Left renal pelvis (tissue), 4 donors: ENCODE results near the gene PRR5L. TPM values are rescaled to one million over a fixed set of nuclear protein-coding genes. Genes with fewer than 3 reads are reported as not detected.

Experiments
- DNase-seq, 4 donors: peaks; one replicate each; pipeline ENCODE4 v3.0.0-alpha.2; 2013; ENCODE audit warnings: low read depth in 4 of 4, low spot score in 3 of 4
- polyA plus RNA-seq, 4 donors: library from polyadenylated mRNA; unstranded; fragments of 120-200 nt; gene quantifications; one replicate each; pipeline ENCODE4 v1.2.1, GENCODE V29; 2013; ENCODE audit not compliant: insufficient read length in 4 of 4

Gene PRR5L
- polyA plus RNA-seq, 4 donors, result 5.4 to 26.7 (median 14.7) TPM

DNA sequence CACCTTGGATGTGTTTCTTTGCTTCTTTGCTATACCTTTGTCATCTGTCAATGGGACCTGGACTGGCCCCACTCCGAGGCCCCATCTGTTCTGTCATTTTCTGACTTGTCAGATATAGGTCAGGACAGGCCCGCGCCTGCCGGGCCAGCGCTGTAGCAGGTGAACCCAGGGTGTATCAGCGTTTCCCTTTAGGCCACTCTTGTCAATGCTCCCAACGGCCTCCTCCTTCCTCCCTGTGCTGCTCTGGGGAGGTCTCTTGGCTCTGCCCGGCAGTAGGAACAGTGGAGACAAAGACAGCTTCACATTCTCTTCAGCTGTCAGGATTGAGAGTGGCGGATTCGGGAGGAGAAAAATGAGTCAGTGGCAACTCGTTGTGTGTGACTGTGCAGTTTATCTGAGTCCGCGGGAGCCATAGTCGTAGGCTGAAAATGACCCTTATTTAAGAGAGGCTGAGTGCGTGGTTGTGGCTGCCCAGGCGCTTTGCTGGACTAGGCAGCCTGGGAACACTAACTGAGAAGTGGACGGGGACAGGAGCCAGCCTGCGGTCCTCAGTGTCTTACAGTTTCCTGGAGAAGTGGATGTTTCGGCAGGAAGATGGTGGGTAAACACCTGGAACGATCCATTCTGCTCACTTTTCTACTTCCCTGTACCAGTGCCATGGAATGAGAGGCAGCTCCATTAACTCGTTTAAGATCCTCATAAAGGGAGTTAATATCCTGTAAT lies 102.3 kb downstream of the PRR5L start:
- no peak for DNase-seq

DNA sequence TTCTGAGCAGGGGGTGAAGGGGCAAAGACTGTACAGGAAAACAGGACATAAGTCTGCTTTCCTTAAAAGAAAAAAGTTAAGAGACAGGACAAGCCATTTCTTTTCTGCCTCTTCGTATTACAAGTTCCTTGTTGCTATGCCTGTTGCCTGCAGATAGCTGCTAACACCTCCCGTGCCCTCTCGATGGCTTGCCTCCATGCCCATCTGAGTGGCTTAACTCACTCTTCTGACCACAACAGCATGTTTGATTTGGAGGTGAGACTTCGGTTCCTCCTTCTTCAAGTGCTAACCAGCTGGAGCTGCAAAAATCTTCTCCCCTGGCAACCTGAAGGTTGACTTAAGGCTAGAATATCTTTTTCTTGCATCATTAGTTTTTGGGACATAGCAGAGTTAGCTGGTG lies 103.1 kb downstream of the PRR5L start:
- no peak for DNase-seq

DNA sequence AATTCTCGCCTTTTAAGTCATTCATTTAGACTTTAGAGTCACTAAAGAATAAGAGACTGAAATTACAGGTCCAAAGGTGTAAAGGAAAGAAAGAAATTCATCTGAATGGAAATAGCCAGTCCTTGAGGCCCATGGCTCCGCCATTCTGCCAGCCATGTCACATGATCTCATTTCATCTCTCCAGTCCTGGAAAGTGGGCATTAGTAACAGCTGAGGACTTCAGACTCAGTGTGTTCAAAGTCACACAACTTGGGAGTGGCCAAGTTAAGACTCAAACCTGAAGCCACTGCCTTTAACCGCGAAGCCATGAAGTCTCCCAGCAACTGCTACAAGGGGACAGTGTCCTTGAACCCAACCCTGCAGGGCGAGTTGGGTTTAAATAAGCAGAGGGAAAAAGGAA lies 103.7 kb downstream of the PRR5L start:
- DNase-seq, result no peak

DNA sequence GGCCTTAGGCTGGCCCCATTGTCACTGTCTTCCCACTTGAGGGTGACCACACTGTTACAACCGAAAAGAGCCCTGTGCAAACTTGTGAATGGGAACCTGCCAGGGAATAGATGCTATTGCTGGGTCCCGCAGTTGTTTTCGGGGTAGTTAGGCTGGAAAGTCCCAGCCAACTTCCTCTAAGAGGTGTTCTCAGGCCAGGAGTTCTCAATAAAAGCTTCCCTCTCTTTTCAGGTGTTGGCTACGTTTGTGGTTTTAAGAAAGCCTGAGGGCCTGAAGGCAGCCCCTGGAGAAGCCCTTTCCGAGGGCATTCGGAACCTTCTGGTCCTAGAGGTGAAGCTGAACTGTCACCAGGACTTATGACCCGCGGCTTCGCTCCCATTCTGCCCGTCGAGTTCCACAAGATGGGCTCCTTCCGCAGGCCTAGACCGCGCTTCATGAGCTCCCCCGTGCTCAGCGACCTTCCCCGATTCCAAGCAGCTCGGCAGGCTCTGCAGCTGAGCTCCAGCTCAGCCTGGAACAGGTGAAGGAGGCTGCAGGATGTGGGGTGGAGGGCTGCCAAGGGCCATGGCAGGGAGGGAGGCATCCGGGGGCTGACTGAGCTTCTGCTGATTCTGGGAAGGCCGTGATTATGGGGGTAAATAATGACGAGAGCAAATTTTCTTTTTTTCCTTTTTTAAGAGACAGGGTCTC lies 104.8 kb downstream of the PRR5L start:
- DNase-seq, result no peak

DNA sequence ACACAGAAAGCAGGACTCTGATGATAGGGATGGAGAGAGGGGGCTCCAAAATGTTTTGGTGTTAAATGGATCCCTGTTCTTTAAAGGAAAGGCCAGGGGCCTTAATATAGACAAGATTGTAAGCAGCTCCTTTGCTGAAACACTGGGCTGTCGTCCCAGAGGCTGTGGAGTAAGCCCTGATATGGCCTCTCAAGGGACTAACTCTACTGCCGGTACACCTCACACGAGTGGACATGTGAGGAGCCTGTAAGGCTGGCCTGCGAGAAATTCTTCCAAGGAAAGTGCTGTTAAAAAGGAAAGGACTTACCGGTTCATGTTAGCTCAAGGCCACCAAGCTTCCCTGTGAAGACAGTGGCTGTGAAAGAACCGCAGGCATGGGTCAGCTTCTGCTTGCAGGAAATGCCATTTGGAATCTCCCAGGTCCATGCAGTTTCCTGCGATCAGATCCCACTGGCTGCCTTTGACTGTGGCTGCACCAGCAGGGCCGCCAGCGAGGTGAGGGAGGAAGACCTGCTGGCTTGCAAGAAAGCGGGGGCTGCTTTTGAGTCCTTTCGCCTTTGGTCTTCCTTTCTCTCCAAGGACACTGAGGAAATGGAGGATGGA lies 106.6 kb downstream of the PRR5L start:
- no peak for DNase-seq

DNA sequence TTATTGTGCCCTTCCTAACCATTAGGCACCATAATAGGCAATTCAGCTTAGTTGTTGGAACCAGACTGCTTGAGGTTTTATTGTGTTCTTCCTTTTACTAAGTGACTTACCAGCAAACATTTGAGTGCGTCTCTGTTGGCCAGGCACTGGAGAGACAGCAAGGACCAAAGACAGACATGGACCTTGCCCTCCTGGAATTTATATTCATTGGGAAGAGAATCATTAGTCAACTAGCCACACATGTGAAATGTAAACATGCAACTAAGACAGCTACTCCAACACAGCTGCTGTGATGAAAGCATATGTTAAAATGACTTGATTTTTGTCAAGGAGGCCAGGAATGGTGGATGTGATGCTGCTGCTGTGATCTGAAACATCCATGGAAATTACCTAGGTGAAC lies 107.6 kb downstream of the PRR5L start:
- no peak for DNase-seq

DNA sequence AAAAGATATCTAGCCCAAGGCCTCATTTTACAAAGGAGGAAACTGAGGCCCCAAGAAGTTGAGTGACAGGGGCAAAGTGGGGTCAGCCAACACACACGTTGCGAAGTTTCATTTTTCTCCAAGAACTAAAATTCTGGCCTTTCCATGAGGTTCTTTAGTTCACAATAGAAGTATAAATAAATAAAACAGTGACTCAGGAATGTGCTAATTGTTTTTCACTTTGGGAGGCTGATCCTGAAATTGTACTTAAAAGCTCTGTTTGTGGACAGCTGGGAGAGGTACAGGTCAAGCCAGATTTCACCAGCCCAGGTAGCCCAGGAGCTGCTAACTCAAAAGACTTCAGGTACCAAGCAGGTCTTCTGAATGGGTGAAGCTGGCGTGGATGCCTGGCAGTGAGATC lies 108.7 kb downstream of the PRR5L start:
- DNase-seq, result no peak

DNA sequence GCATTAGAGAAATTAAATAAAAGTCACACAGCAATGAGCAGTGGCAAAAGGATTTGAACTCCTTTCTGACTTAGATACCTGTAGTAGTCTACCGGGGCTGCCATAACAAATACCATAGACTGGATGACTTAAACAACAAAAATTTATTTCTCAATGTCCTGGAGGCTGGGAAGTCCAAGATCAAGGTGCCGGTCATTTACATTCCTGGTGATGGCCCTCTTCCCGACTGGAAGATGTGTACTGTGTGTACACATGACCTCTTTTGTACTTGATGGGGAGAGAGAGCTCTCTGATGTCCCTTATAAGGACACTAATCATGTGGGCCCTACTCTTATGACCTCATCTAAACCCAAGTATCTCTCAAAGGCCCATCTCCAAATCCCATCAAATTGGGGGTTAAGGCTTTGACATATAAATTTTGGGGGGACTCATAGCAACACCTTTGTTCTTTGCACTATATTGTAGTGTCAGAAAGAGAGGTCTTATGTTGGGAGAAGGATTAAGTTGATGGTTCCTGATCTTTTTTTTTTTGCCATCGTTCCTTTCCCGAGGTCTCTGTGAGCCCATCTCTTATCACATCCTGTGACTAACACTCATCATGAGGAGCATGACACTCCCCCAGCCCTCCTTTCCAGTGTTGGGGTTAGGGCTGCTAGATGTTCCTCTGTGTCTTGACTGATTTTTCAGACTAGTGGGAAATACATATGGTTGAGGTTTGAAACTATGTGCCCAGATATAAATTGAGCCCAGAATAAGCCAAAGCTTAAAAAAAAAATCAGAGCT lies 109.7 kb downstream of the PRR5L start:
- no peak for DNase-seq

DNA sequence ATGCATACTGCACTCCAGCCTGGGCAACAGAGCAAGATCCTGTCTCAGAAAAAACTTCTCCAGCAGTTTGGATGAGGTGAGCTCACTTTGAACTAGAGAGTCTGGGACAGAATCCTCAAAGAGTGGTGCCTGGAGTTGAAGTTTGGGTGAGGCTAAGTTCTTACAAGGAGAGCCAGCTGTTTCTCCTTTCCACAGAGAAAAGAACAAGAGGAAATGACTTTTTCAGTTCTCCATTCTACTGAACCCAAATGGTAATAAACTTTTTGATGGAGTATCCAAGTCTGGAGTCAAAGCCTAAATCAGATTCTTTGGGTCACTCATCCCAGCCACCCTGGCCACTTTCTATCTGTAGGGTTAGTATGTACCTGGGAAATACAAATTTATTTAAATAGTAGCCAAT lies 111.3 kb downstream of the PRR5L start:
- no peak for DNase-seq

DNA sequence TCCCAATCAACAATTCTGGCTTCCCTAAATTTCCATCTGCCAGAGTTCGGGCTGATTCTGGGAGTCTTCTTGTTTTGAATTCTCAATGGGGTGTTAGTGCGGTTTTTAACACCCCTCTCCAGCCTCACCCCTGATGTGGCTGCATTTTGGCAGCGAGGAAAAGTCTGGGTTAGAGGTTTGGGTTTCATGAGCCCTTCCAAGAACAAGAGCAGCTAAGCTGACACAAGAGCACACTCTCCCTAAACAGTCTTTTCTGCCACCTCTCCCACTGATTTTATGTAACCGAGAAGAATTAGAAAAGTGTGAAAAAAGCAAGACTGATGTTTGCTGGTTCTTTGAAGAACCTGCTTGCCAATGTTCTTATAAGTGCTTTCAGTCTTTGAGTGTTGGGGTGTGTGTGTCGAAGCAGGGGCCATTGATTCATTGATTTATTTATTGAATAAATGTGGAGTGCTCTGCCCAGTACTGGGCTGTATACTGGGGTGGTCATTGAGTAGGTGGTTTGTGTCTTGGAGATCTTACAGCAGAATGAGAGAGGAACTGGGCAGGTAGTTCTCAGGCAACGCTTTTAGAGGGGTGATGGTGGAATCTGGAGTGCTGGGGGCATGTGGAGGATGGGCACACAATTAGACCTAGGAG lies 112.5 kb downstream of the PRR5L start:
- DNase-seq, result no peak

DNA sequence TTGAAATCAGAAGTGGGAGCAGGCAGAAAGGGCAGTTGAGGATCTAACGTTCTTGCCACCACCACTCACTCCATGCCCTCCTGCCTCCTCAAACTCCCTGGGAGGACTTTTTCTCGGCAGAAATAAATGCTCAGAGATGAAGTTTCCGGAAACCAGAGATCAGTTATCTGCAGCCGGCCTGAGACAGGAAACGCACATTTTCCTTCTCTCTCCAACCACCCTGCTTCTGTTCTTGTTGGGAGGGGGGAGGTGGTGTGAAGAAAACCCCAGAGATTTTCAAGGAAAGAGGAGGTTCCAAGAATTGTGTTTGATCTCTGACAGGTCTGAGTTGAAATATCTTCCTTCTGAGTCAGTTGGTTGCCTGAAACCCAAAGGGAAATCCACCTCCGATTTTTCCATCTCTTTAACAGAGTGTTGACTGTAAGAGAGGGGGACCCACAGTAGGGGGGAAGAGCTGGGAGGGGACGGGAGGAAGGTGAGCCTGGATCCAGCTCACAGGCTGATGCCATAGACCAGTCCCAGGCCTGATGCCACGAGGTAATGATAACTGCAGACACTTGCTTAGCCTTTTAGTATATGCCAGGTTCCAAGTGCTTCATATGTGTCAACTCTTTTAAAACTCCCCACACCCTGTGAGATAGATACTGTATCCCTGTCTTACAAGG lies 113.2 kb downstream of the PRR5L start:
- DNase-seq, result no peak

DNA sequence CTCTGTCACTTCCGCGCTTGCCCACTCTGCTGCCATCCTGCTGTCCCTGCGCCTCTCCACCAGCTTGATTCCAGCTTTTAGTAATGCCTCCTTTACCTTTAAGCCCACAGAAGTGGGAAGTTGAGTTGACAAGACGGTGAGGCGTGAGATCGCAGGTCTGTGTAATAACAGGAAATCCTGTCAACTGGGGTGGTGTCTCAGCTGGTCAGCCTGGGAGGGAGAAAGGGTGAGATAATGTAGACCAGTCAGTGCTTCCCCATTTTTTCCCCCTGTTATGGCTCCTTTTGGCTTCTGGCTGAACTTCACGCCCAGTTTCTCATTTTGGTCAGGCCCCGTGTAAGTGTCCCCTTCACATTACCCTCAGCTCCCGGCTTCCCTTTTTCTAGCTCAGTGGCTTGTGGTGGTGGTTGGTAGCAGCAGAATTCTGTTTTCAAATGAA lies 115.1 kb downstream of the PRR5L start:
- no peak for DNase-seq

DNA sequence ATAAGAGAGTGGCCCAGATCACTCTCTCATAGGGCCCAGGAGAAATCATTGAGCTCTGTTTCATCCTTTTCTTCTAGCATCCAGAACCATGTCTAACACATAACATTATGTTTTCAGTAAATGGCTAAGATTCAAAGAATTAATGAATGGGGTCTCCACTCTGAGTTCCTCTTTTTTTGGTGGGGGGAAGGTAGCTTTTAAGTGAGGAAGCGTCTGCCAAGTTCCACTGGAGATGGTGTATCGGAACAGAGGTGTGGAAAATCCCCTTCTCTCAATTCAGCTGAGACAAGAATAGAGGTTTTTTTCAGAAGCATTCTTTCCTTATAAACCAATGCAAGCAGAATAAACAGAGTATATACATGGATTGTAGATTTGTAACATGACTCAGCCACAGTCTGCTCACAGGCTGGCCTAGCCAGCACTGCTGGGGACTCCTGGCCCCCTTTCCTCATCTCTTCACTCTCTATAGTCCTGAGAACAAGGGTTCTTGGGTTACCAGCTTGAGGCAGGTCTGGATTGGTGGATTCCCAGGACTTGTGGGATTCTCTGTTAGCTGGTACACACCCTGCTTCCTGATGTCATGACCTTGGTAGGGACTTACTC lies 116.8 kb downstream of the PRR5L start:
- no peak for DNase-seq

DNA sequence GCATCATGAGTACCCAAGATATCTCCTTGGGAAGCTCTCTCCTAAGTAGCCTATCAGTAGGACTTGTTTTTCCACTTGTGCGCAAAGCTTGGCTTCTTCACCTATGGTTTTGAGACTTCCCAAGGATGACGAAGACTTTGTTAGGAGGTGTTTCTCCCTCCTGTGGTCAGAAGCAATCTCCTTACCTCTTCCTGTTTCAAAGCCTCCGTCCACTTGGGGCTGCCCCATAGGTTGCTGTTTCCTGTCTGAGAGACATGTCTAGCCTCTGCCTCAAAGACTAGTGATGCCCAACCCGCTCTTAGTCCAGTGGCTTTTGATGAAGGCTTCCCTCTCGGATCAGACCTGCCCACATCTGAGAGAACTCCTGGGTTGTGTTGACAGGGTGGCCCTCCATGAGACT lies 121.1 kb downstream of the PRR5L start:
- DNase-seq, result no peak

DNA sequence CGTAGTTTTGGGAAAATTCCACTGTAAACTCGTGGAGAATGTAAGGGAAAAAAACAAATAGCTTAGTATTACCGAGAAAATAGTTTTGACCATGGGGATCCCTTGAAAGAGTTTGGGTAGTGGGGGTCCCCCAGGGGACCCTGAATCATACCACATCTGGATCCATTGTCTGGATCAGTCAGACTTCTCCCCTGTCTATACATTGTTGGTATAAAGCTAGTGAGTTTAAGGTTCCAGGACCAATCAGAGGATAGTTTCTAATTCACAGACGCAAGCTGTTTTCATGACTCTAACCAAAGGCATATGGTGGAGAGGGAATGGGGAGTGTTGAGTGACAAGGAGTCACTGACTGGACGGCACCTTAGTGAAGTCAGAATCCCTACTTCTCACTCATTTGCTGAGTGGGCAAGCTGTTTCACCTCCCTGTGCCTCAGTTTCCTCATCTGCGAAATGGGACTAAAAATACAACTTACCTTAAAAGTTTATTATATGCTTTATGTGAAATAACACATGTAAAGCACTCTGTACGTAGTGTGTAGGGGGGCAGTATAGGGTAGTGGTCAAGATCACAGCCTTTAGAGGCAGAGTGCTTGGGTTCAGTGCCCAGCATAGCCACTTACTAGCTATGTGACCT lies 123.8 kb downstream of the PRR5L start:
- no peak for DNase-seq

DNA sequence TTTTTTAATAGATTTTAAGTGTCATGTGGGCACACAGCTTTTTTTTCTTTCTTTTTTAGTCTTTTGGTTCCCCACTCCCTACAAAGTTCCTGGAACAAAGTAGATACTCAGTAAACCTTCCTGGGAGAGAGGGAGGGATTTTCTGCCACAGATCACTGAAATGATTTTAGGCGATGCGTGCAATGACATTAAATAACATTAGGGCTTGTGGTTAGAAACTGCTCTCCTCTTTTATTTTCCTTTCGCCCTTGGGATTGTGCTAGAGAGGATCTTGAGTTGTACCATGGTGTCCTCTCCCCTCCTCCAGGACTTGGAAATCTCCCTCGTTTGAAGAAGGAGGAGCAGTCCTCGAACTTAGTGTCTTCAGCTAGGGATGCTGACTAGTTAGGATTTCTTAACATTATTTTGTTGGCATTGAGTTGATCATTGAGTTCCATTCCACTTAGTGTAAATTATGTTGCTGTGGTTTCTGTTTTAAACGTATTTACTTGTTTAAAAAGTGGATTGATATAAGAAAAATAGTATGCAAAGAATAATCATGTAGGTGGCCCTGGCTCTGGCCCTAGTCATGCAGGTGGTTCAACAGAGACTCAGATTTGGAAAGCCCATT lies 125.6 kb downstream of the PRR5L start:
- no peak for DNase-seq

DNA sequence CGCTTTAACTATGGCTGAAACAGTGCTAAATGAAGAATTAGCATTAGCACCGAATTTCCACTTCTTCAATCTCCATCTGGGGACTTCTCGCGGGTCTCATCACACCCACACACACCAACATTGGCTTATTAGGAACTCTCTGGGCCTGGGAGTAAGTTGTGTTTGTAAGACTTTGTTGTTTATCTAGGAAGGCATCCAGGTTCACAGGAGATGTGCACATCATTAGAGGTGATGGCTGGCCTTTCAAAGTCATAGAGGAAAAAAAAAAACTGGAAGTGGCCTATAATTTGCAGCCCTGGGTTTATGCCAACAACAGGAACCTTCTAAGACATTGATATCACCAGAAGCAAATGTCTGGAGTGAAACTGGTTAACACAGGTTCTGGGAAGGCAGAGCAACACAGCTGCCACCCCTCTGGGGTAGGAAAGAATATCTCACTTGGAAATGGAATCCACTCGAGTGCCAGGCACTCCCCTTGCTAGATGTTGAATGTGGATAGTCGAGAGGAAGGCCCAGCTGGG lies 129.5 kb downstream of the PRR5L start:
- no peak for DNase-seq

DNA sequence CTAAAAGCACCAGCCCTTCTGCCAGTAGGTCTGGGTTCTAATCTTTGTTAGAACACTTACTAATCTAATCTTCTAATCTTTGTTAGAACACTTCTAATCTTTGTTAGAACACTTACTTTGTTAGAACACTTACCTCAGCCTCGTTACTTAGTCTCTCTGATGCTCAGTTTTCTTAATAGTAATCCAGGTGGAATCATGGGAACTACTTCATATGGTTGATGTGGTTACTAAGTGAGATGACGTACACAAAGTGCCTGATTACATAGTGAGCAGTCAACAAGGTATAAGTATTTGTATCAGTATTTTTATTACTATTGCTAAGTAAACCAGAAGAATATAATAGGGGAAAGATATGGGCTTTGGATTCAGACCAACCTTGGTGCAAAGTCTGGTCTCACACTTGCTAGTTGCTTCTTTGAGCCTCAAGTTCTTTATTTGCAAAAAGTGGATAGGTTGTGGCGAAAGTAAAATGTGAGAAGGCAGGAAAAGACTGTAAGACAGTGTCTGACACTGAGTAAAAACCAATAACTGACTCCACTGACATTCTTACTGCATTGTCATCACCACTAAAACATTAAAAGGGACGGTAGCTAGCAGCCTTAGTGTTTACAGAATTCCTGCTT lies 130.2 kb downstream of the PRR5L start:
- no peak for DNase-seq
